Spleen (tissue), 7 donors: ENCODE data around the gene OR10C1.

Source experiments
- POLR2A ChIP-seq, 3 donors: fragments of 450-650 bp; IDR thresholded peaks; one replicate each; pipeline ENCODE4 v1.5.1; 2017; ENCODE audit warnings: antibody characterized with exemption in 3 of 3, mild to moderate bottlenecking in 1 of 3
- POLR2AphosphoS5 ChIP-seq, 3 donors: sonication (generic); formaldehyde crosslinking; IDR thresholded peaks; one replicate each; pipeline ENCODE4 v1.5.1; 2017; ENCODE audit warnings: antibody characterized with exemption in 3 of 3
- TF ChIP-seq, protein P1 (sequence below), 11 experiments: fragments of 200-600 bp in 7 of 11; fragments of 450-650 bp in 4 of 11; sonication (generic) in 4 of 11; IDR thresholded peaks in 8 of 11; conservative IDR thresholded peaks in 3 of 11; 1 replicate in 7 of 11; 2 replicates in 4 of 11; pipeline versions ENCODE4 v1.4.0 to v1.8.0; 2016 to 2021; ENCODE audit warnings: antibody characterized with exemption in 11 of 11, inconsistent platforms in 4 of 11, mild to moderate bottlenecking in 1 of 11
- donor health status: DM: no; HTN: no; CAD: no; lungs with moderate emphysema.
- donor health status: DM: no; HTN: no; CAD: no.
- donor health status: DM: no; HTN: no; CAD: no.

DNA sequence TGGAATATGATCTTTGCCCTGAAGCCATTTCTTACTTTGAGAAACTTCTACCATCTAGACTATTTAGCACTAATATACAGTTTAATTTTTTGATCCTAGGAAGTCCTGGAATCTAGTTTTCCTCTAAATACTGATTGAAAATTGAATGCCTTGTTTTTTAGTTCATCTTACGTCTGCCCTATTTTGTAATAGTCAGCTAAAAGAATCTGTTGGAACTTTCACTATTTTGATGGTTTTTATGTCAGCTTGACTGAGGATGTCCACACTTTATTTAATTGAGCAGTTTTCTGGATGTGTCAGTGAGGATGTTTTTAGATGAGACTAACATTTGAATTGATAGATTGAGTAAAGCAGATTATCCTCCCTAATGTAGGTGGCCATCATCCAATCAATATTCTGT lies 35.3 kb upstream of the OR10C1 start:
- TF ChIP-seq, protein P1, sequence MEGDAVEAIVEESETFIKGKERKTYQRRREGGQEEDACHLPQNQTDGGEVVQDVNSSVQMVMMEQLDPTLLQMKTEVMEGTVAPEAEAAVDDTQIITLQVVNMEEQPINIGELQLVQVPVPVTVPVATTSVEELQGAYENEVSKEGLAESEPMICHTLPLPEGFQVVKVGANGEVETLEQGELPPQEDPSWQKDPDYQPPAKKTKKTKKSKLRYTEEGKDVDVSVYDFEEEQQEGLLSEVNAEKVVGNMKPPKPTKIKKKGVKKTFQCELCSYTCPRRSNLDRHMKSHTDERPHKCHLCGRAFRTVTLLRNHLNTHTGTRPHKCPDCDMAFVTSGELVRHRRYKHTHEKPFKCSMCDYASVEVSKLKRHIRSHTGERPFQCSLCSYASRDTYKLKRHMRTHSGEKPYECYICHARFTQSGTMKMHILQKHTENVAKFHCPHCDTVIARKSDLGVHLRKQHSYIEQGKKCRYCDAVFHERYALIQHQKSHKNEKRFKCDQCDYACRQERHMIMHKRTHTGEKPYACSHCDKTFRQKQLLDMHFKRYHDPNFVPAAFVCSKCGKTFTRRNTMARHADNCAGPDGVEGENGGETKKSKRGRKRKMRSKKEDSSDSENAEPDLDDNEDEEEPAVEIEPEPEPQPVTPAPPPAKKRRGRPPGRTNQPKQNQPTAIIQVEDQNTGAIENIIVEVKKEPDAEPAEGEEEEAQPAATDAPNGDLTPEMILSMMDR (IDR thresholded peaks at IDR 0.05 in 8 of 11, conservative IDR thresholded peaks at IDR 0.05 in 3 of 11): no peak
- TF ChIP-seq POLR2A (IDR thresholded peaks at IDR 0.05): no peak
- TF ChIP-seq POLR2AphosphoS5 (IDR thresholded peaks at IDR 0.05): no peak
